Measurements from ENCODE around the gene RFX3.

RFX3 gene

GRCh38 chr9:3419893-3420292 is 105.9 kb downstream of the RFX3 start:
- no peak for TF ChIP-seq CTCF (conservative IDR thresholded peaks at IDR 0.05; ENCODE audit: low read depth, low read length)
- no peak overlapping the region for H3K4me3 ChIP-seq (ENCODE audit: low read depth, low read length)
- DNase-seq (ENCODE audit: low read depth), result no peak

- DNase-seq (ENCODE audit: low read depth), result no peak
- no peak for TF ChIP-seq CTCF (conservative IDR thresholded peaks at IDR 0.05; ENCODE audit: low read depth, low read length)
Measured at GRCh38 chr9:3415906-3416305, 109.9 kb downstream of the RFX3 start.

DNA sequence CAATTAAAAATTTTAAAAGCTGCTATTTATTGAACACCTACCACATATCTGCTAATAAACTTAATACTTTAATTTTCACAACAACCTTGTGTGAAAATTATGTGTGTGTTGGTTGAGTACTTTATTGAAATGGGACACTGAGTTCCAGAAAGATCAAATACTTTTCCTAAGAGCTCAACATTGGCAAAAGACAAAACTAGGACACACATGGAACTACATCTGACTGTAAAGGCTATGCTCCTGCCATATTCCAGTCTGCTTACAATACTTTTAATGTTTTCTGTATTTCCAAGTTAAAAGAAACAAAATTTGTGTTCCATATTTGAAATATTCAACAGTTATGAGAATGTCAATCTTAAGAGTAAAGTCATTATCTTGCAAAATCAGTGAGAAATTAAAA is 111.8 kb downstream of the RFX3 start:
- DNase-seq (ENCODE audit: low read depth), result no peak
- no peak for TF ChIP-seq CTCF (conservative IDR thresholded peaks at IDR 0.05; ENCODE audit: low read depth, low read length)
- no peak overlapping the region for H3K4me3 ChIP-seq (ENCODE audit: low read depth, low read length)

More at GRCh38 chr9:3415906-3416305, 109.9 kb downstream of the RFX3 start:
- no peak overlapping the region for H3K4me3 ChIP-seq (ENCODE audit: low read depth, low read length)

DNA sequence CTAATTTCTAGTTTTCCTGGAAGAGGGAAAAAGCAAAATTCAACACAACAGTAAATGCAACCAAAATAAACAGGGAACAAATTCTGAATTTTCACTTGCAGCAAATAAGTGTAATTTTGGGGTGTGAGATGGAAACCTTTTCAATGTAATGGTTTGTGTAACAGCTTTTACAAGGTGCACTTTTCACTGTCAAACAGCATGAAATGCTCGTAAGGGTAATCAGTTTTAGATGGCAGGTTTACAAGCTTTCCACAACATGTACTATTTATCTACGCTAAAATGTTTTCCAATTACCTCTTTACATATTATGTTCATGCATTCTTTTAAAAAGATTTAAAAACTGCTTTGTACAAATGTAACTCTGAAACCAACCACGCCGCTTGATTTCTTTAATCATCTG is 115.3 kb downstream of the RFX3 start:
- H3K4me3 ChIP-seq (ENCODE audit: low read depth, low read length), result no peak overlapping the region
- TF ChIP-seq CTCF (conservative IDR thresholded peaks at IDR 0.05; ENCODE audit: low read depth, low read length), result no peak
- DNase-seq (ENCODE audit: low read depth), result no peak

DNA sequence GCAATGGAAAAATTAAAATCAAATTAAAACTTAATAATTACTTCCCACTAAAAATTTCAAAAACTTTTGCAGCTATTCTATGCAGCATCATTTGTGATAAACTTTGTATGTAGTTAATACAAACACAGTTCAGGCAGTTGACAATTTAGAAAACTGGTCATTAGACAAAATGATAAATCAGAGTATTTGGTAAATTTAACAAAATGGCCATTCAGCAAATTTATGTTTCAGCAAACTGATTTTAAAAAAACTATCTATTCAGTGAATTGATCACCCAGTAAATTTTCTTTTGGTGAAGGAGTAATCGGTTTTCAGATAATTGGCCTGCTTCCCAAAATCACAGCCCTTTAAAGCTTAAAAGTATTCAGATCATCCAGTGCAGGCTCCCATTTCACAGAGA is 116.3 kb downstream of the RFX3 start:
- DNase-seq (ENCODE audit: low read depth), result no peak
- H3K4me3 ChIP-seq (ENCODE audit: low read depth, low read length), result no peak overlapping the region
- no peak for TF ChIP-seq CTCF (conservative IDR thresholded peaks at IDR 0.05; ENCODE audit: low read depth, low read length)

DNA sequence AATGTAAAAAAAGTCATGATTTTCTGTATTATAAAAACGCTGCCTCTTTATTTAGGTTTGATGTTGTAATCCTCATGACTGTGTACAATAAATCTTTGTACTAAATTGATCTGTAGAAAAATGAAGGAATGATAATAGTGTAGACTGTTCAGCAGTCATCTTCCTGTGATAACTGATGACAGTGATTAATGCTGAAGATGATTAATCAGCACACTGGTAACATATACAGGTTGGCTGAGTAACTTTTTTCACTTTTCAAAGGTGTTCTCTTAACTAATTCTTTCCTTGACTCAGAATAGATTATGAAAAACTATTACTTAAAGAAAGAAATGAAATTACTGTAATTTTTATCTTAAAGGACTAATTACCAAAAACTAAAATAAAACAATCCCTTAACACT is 122.5 kb downstream of the RFX3 start:
- no peak for DNase-seq (ENCODE audit: low read depth)
- TF ChIP-seq CTCF (conservative IDR thresholded peaks at IDR 0.05; ENCODE audit: low read depth, low read length), result no peak
- H3K4me3 ChIP-seq (ENCODE audit: low read depth, low read length), result no peak overlapping the region

GRCh38 chr9:3401221-3401954 is 124.4 kb downstream of the RFX3 start:
- no peak for DNase-seq (ENCODE audit: low read depth)
- no peak for TF ChIP-seq CTCF (conservative IDR thresholded peaks at IDR 0.05; ENCODE audit: low read depth, low read length)
- H3K4me3 ChIP-seq (ENCODE audit: low read depth, low read length), result no peak overlapping the region
